Measurements from ENCODE around the gene C16orf82. TPM values are rescaled to one million over a fixed set of nuclear protein-coding genes. Genes with fewer than 3 reads are reported as not detected.

Gene C16orf82
- total and polyA plus RNA-seq, 2 donors from 2014 or later: not detected

DNA sequence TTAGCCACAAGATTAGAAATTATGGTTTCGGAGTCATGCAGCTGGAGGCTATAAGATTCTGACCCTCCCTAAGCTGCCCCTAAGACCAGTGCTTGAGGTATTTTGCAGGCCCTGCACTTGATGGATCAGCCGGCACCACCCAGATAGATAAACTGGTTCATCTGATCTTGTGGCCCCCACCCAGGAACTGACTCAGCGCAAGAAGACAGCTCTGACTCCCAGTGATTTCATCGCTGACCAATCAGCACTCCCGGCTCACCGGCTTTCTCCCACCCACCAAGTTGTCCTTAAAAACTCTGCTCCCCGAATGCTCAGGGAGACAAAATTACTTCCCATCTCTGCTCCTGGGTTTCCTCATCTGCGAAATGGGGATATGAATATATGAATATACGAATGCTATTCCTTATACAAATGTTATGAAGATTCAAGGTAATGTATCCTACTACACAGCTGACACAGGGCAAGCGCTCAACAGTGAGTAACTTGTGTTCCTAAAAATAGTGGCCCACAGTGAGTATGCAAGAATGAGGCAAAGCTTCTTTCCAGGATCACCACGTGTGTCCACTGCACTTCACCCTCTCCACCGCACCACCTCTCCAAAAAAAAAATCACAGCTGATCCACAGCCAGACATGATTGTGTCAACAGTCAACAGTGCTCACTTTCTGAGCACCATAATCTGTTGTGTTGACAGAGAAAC lies 33.3 kb upstream of the C16orf82 start:
- intact Hi-C loops (cut with DNase I): no loop called here

DNA sequence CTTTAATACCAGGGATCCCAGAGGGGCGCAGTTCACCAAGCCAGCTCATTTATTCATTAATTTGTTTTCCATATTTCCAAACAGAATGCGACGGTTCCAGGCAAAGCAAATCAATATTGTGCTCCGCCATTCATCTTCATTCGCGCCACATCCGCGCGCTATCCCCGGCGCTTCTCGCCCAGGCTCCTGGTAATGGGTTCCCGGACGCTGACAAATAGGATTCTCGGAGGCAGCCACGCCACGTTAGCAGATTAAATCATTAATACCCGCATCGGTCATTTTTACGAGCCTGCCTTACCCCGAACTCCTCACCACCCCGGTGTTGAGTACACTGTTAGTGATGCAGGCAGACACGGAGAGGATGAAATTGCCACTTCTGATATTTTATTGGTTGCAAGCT lies 26.0 kb upstream of the C16orf82 start:
- no peak overlapping the region for H3K9ac ChIP-seq (ENCODE audit: low read length in 3 of 3)
- DNase-seq (no peak), FAIRE-seq (no peak)
- H3K36me3 ChIP-seq (ENCODE audit: control insufficient read depth in 2 of 3, insufficient read depth in 3 of 3, low read length in 3 of 3): no peaks in the 10 kb centered on the region
- no peaks in the 10 kb centered on the region for H3K9me3 ChIP-seq (ENCODE audit: control insufficient read depth in 2 of 3, insufficient read depth in 1 of 3, low read length in 3 of 3)
- no peaks in the 10 kb centered on the region for H3K4me1 ChIP-seq (ENCODE audit: control insufficient read depth in 2 of 3, insufficient read depth in 2 of 3, low read depth in 1 of 3, low read length in 3 of 3)
- no peaks in the 10 kb centered on the region for H3K27me3 ChIP-seq (ENCODE audit: control insufficient read depth, insufficient read depth, low read length)
- TF ChIP-seq, protein P1, sequence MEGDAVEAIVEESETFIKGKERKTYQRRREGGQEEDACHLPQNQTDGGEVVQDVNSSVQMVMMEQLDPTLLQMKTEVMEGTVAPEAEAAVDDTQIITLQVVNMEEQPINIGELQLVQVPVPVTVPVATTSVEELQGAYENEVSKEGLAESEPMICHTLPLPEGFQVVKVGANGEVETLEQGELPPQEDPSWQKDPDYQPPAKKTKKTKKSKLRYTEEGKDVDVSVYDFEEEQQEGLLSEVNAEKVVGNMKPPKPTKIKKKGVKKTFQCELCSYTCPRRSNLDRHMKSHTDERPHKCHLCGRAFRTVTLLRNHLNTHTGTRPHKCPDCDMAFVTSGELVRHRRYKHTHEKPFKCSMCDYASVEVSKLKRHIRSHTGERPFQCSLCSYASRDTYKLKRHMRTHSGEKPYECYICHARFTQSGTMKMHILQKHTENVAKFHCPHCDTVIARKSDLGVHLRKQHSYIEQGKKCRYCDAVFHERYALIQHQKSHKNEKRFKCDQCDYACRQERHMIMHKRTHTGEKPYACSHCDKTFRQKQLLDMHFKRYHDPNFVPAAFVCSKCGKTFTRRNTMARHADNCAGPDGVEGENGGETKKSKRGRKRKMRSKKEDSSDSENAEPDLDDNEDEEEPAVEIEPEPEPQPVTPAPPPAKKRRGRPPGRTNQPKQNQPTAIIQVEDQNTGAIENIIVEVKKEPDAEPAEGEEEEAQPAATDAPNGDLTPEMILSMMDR (IDR thresholded peaks at IDR 0.05; ENCODE audit: borderline replicate concordance, extremely low read depth, insufficient read depth): no peak
- H3K4me3 ChIP-seq (ENCODE audit: low read length in 3 of 3): no peak overlapping the region
- H3K27ac ChIP-seq (ENCODE audit: low read depth in 2 of 2, low read length in 2 of 2): no peak overlapping the region
- intact Hi-C loops (cut with DNase I): no loop called here

More for the DNA sequence above, 33.3 kb upstream of the C16orf82 start:
- no peak overlapping the region for H3K9ac ChIP-seq (ENCODE audit: low read length in 3 of 3)
- no peak overlapping the region for H3K4me3 ChIP-seq (ENCODE audit: low read length in 3 of 3)
- no peaks in the 10 kb centered on the region for H3K4me1 ChIP-seq (ENCODE audit: control insufficient read depth in 2 of 3, insufficient read depth in 2 of 3, low read depth in 1 of 3, low read length in 3 of 3)
- FAIRE-seq (no peak), DNase-seq (no peak)
- no peak overlapping the region for H3K27ac ChIP-seq (ENCODE audit: low read depth in 2 of 2, low read length in 2 of 2)
- no peaks in the 10 kb centered on the region for H3K27me3 ChIP-seq (ENCODE audit: control insufficient read depth, insufficient read depth, low read length)
- no peaks in the 10 kb centered on the region for H3K36me3 ChIP-seq (ENCODE audit: control insufficient read depth in 2 of 3, insufficient read depth in 3 of 3, low read length in 3 of 3)
- no peaks in the 10 kb centered on the region for H3K9me3 ChIP-seq (ENCODE audit: control insufficient read depth in 2 of 3, insufficient read depth in 1 of 3, low read length in 3 of 3)
- TF ChIP-seq, protein P1 (IDR thresholded peaks at IDR 0.05; ENCODE audit: borderline replicate concordance, extremely low read depth, insufficient read depth): no peak

DNA sequence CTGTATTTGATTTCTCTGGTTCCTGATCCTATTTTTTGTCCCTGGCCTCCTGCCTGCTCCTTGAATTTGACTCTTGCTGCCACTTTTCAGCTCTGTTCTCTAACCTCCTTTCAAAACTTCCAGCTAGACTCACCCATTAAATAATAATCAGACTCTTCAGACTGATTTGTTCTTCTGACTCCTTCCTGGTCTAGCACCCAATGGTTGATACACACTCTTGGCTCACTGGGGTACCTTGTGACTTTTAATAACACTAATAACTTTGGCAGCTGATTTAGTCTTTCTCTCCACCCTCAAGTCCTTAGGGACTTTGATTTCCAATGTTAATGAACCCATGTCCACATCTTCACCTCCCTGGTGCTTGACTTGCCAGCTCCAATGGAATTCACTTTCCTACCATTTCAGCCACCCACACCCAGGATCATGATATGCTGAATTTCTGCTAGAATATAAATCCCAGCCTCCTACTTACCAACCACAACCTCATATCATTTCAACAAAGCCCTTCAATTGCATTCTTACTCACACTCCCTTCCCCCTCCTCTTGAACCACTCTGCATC lies 19.7 kb upstream of the C16orf82 start:
- FAIRE-seq: no peak
- no peaks in the 10 kb centered on the region for H3K4me1 ChIP-seq (ENCODE audit: control insufficient read depth in 2 of 3, insufficient read depth in 2 of 3, low read depth in 1 of 3, low read length in 3 of 3)

More for the DNA sequence above, 19.7 kb upstream of the C16orf82 start:
- intact Hi-C loops (cut with DNase I): no loop called here
- Histone ChIP-seq H3K9ac (ENCODE audit: low read length in 3 of 3) (no peak overlapping the region), H3K9me3 (ENCODE audit: control insufficient read depth in 2 of 3, insufficient read depth in 1 of 3, low read length in 3 of 3) (no peaks in the 10 kb centered on the region), H3K36me3 (ENCODE audit: control insufficient read depth in 2 of 3, insufficient read depth in 3 of 3, low read length in 3 of 3) (no peaks in the 10 kb centered on the region), H3K4me3 (ENCODE audit: low read length in 3 of 3) (no peak overlapping the region), H3K27ac (ENCODE audit: low read depth in 2 of 2, low read length in 2 of 2) (no peak overlapping the region), H3K27me3 (ENCODE audit: control insufficient read depth, insufficient read depth, low read length) (no peaks in the 10 kb centered on the region)
- DNase-seq: no peak
- TF ChIP-seq, protein P1 (IDR thresholded peaks at IDR 0.05; ENCODE audit: borderline replicate concordance, extremely low read depth, insufficient read depth): no peak

Measured in kidney (tissue), 14 donors.